ENCODE results near the gene IRAK2.
"Not testable (repeated sequence)": the region's sequence is repeated elsewhere in the genome, so short reads cannot be mapped to it uniquely, and the experiment has no call there.

DNA sequence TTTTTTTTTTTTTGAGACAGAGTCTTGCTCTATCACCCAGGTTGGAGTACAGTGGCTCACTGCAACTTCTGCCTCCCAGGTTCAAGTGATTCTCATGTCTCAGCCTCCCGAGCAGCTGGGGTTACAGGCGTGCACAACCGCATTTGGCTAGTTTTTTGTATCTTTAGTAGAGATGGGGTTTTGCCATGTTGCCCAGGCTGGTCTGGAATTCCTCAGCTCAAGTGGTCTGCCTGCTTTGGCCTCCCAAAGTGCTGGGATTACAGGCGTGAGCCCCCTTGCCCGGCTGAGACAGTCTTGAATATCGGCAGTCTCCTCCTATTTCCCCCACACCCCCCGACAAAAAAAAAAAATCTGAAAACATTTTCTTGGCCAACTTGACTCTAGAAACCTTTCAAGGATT is 102.2 kb downstream of the IRAK2 start:
- TF ChIP-seq, protein P1, sequence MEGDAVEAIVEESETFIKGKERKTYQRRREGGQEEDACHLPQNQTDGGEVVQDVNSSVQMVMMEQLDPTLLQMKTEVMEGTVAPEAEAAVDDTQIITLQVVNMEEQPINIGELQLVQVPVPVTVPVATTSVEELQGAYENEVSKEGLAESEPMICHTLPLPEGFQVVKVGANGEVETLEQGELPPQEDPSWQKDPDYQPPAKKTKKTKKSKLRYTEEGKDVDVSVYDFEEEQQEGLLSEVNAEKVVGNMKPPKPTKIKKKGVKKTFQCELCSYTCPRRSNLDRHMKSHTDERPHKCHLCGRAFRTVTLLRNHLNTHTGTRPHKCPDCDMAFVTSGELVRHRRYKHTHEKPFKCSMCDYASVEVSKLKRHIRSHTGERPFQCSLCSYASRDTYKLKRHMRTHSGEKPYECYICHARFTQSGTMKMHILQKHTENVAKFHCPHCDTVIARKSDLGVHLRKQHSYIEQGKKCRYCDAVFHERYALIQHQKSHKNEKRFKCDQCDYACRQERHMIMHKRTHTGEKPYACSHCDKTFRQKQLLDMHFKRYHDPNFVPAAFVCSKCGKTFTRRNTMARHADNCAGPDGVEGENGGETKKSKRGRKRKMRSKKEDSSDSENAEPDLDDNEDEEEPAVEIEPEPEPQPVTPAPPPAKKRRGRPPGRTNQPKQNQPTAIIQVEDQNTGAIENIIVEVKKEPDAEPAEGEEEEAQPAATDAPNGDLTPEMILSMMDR (conservative IDR thresholded peaks at IDR 0.05), result not testable (repeated sequence)
- not testable (repeated sequence) for TF ChIP-seq ZFX (IDR thresholded peaks at IDR 0.05)
